ENCODE data around the gene TIMM13. TPM values are rescaled to one million over a fixed set of nuclear protein-coding genes. Genes with fewer than 3 reads are reported as not detected.

The TIMM13 gene
- total RNA-seq, 1 donor from 2014 or later: 91.5 TPM

GRCh38 chr19:2385053-2385721, 42.2 kb downstream of the TIMM13 start:
- Mint-ChIP-seq H3K9me3 (ENCODE audit: unreplicated experiment) (peaks cover 3% of the 10 kb centered on the region), H3K36me3 (ENCODE audit: unreplicated experiment) (no peaks in the 10 kb centered on the region), H3K4me1 (ENCODE audit: low read depth, unreplicated experiment) (peaks cover 5% of the 10 kb centered on the region), H3K27me3 (ENCODE audit: unreplicated experiment) (peaks cover 4% of the 10 kb centered on the region), H3K4me3 (ENCODE audit: unreplicated experiment) (no peak overlapping the region), H3K27ac (ENCODE audit: unreplicated experiment) (no peak overlapping the region)
- peak; percentile 46 for DNase-seq
- TF ChIP-seq CTCF (IDR thresholded peaks at IDR 0.05; ENCODE audit: partially characterized antibody, unreplicated experiment): no peak

GRCh38 chr19:2382530-2383222, 44.7 kb downstream of the TIMM13 start:
- TF ChIP-seq CTCF (IDR thresholded peaks at IDR 0.05; ENCODE audit: partially characterized antibody, unreplicated experiment): no peak
- no peak for DNase-seq
- peak overlapping the region; percentile 22 for H3K27ac Mint-ChIP-seq (ENCODE audit: unreplicated experiment)
- peaks cover 7% of the 10 kb centered on the region for H3K9me3 Mint-ChIP-seq (ENCODE audit: unreplicated experiment)
- H3K4me3 Mint-ChIP-seq (ENCODE audit: unreplicated experiment): no peak overlapping the region
- peaks cover 4% of the 10 kb centered on the region for H3K4me1 Mint-ChIP-seq (ENCODE audit: low read depth, unreplicated experiment)
- peaks cover 6% of the 10 kb centered on the region for H3K27me3 Mint-ChIP-seq (ENCODE audit: unreplicated experiment)
- no peaks in the 10 kb centered on the region for H3K36me3 Mint-ChIP-seq (ENCODE audit: unreplicated experiment)

- peak; percentile 36 for DNase-seq
- H3K27me3 Mint-ChIP-seq (ENCODE audit: unreplicated experiment): peaks cover 6% of the 10 kb centered on the region
- H3K4me3 Mint-ChIP-seq (ENCODE audit: unreplicated experiment): no peak overlapping the region
- H3K27ac Mint-ChIP-seq (ENCODE audit: unreplicated experiment): no peak overlapping the region
- H3K36me3 Mint-ChIP-seq (ENCODE audit: unreplicated experiment): no peaks in the 10 kb centered on the region
- TF ChIP-seq CTCF (IDR thresholded peaks at IDR 0.05; ENCODE audit: partially characterized antibody, unreplicated experiment): no peak
- H3K9me3 Mint-ChIP-seq (ENCODE audit: unreplicated experiment): peaks cover 7% of the 10 kb centered on the region
- H3K4me1 Mint-ChIP-seq (ENCODE audit: low read depth, unreplicated experiment): peaks cover 2% of the 10 kb centered on the region
Measured at GRCh38 chr19:2381148-2381820, 46.1 kb downstream of the TIMM13 start.

- TF ChIP-seq CTCF (IDR thresholded peaks at IDR 0.05; ENCODE audit: partially characterized antibody, unreplicated experiment): no peak
- H3K36me3 Mint-ChIP-seq (ENCODE audit: unreplicated experiment): no peaks in the 10 kb centered on the region
- H3K9me3 Mint-ChIP-seq (ENCODE audit: unreplicated experiment): peaks cover 7% of the 10 kb centered on the region
- DNase-seq: no peak
- no peak overlapping the region for H3K27ac Mint-ChIP-seq (ENCODE audit: unreplicated experiment)
- peaks cover 2% of the 10 kb centered on the region for H3K4me1 Mint-ChIP-seq (ENCODE audit: low read depth, unreplicated experiment)
- H3K4me3 Mint-ChIP-seq (ENCODE audit: unreplicated experiment): no peak overlapping the region
- peaks cover 6% of the 10 kb centered on the region for H3K27me3 Mint-ChIP-seq (ENCODE audit: unreplicated experiment)
Measured at GRCh38 chr19:2380567-2380966, 46.8 kb downstream of the TIMM13 start.
